Effector CD4-positive, alpha-beta T cell (primary cell): Measurements from ENCODE around the gene FBXW8.
A peak's percentile ranks its signal among the peaks of the same experiment; 100 is the strongest.

Experiments
- DNase-seq: peaks from one replicate; pipeline ENCODE4 v3.0.0-alpha.2; 2020
- total RNA-seq: gene quantifications from one replicate; lab custom pipeline; 2026; lab: John Stamatoyannopoulos, UW

Gene FBXW8, protein sequence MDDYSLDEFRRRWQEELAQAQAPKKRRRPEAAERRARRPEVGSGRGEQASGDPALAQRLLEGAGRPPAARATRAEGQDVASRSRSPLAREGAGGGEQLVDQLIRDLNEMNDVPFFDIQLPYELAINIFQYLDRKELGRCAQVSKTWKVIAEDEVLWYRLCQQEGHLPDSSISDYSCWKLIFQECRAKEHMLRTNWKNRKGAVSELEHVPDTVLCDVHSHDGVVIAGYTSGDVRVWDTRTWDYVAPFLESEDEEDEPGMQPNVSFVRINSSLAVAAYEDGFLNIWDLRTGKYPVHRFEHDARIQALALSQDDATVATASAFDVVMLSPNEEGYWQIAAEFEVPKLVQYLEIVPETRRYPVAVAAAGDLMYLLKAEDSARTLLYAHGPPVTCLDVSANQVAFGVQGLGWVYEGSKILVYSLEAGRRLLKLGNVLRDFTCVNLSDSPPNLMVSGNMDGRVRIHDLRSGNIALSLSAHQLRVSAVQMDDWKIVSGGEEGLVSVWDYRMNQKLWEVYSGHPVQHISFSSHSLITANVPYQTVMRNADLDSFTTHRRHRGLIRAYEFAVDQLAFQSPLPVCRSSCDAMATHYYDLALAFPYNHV
- 13.9 reads per million, percentile 39 among the genes with 10 or more reads in this experiment for total RNA-seq

DNA sequence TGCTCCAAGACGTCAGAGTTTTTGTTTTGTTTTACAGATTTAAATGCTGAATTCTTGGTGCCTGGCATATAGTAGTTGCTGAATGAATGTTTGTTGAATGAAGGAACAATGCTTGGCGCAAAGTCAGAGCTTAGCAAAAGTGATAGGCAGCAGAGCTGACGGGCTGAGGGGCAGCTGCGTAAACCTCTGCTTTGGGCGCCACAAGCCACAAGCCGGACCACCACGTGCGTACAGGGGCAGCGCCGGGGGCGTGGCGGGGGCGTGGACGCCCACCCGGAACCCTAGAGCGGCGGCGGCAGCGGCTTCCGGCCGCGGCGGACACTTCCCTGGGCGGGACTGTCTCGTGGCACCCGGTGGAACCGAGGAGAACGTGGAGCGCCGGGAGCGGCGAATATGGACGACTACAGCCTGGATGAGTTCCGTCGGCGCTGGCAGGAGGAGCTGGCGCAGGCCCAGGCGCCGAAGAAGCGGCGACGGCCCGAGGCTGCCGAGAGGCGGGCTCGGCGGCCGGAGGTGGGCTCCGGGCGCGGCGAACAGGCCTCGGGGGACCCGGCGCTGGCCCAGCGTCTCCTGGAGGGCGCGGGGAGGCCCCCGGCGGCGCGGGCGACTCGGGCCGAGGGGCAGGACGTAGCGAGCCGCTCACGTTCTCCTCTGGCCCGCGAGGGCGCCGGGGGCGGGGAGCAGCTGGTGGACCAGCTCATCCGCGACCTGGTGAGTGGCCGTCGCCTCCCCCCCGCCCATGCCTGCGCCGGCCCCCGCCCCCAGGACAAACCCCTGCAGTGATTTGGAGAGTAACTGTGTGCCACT lies at the start of gene FBXW8:
TSS of gene FBXW8 (plus strand) at position 306 of the 807 bp plus-strand sequence. CDS start at position 394, 88 bp downstream.
- DNase-seq, result peak; percentile 31

DNA sequence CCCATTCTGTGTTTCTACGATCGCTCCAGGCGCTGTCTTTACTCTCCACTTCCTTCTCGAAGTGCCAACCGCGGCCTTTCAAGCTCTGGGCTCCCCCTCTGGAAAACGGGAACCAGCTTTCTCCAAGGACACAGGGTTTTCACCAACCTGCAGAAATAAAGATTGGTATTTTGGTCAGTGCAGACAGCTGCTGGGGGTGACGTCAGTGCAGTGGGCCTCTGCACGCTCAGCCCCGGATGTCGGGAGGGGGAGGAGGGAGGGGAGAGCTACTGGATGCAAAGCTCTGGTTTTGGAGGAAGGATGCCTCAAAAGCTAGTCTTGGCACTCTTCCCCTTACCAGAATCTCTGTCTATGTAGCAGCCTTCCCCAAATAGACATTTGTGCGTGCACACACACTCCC lies 49.4 kb upstream of the FBXW8 start:
- no peak for DNase-seq

DNA sequence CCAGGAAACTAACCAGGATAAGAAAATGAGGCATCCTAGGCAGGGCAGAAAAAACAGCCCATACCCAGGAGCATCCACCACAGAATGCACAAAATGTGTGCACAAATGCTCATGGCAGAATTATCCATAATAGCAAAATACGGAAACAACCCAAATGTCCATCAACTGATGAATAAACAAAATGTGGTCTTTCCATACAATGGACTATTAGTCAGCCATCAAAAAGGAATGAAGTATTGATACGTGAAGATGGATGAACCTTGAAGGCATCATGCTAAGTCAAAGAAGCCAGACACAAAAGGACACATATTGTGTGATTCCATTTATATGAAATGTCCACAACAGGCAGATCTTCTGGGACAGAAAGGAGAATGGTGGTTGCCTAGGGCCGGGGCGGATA lies 48.6 kb upstream of the FBXW8 start:
- no peak for DNase-seq

DNA sequence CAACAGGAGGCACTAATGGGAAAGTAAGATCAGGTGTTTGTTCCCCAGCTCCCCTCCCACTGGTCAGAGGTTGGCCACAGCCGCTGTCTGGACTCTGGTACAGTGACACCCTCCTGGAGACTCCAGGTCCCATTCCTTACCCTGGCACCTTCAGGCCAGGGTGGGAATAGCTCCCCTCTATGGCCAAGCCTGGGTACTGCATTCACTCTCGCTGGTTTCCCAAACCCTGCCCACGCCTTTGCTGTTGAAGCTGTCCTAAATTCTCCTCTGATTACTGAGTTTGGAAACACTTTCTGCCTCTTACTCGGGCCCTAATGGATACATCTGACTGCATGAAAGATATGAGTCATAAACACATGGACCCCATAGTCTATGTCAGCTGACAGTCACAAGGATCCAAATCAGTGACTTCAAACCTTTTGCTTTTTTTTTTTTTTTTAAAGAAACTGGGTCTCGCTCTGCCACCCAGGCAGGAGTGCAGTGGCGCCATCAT lies 47.4 kb upstream of the FBXW8 start:
- no peak for DNase-seq

DNA sequence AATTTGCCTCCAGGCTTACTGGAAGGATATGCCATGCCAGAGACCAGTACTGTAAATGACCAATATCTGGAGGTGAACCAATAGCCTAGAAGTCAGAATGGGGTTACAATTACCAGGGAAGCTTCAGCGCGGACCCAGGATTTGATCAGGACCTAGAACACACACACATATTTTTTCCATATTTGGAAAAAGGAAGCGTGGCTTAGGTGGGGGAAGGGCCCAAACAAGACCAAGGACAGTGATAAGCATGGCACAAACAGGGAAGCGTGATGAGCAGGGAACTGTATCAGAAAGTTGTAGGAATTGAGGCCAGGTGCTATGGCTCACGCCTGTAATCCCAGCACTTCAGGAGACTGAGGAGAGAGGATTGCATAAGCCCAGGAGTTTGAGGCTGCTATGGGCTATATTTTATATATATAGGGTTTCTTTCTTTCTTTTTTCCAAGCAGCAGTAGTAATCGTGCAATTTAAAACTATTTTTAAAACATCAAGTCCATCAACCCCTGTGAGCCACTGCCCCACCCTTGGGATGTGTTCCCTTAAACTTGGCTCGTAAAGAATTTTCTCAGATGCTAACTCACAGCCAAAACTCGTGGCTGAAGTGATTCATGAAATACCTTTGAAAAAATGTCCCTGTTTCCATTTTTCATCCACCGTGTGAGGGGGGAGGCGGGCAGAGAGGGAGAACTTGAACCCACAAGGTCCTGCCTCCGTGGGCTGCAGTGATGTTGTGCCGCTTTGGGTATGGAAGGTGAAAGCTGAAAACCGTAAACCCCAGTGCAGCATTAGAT lies 46.2 kb upstream of the FBXW8 start:
- no peak for DNase-seq

DNA sequence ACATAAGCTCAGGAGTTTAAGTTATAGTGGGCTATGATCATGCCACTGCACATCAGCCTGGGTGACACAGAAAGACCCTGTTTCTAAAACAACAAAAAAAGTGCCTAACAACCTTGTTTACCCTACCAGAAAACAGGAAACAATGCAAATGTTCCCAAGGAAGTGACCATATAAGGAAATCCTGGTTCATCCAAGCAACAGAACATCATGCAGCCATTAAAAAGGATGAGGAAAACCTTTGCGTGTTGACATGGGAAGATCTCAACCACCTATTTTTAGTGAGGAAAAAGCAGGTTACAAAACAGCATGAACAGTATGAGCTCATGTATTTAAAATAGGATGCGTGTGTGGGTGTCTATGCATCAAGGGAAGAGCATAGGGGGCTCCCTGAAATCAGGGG lies 43.2 kb upstream of the FBXW8 start:
- no peak for DNase-seq

DNA sequence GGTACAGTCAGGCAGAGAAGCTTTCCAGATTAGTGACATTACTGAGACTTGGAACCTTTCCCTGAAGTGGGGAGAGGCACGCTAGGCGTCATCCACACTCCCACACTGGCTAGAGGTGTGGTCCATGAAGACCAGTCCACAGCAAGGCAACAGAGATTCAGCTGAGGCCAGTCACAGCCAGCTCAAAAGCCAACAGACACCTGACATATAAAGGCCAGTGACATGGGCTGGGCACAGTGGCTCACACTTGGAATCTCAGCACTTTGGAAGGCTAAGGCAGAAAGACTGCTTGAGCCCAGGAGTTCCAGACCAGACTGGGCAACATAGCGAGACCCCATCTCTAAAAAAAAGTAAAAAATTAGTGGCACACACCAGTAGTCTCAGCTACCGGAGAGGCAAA lies 40.4 kb upstream of the FBXW8 start:
- DNase-seq, result no peak

DNA sequence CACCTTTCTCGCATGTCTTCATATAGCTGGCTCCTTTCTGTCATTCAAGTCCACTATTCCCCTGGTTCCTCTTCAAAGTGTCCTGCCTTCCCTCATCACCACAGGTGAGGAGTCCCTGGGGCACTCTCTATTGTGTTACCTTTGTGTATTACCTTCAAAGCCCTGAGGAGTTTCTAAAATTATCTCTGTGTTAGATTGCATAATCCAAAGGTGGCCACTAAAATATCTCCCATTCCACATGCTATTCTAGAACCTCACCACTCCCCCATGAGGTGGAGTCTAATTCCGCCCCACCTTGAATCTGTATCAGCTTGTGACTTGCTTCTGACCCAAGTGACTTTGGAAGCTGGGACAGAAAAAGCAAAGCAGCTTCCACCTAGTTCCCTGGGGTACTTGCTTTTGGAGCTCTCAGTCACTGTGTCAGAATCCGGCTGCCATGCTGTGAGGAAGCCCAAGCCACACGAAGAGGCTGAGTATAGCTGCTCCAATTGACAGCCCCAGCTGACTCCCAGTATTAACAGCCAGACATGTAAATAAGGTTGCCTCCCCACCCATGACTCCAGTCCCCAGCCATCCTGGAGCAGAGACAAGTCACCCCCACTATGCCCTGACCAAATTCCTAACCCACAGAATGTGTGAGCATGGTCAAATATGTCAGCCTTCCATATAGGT lies 36.3 kb upstream of the FBXW8 start:
- DNase-seq, result no peak

DNA sequence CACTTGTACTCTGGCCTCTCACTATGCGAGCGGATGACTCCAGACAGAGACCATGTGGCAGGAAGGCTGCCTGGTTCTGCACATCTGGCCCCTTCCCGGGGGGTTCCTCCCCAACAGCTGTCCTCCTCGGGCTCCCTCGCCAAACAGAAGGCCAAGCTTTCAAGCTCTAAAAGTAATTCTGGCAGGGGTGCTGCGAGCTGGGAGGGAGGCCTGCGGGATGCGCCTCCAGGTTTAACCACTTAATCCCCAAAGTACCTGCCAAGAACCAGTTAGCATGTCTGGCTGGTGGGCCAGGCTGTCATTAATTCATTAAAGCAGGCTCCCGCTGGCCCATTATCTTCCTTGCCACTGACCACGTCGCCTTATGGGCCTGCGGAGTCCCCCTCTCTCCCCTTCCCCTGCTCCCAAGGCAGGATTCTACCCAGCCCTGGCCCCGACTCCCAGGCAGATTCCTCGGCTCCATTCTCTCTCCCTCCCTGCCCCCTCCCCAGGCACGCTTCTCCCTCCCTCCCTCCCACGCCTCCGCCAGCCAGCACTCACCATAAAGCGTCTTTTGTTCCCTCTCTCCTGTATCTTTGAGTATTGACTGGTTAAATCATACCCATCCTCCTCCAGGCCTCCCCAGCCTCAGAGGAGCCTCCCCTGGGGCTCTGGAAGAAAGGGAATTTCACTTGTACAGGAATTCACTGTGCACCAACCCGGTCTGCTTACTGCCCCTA lies 34.4 kb upstream of the FBXW8 start:
- no peak for DNase-seq

DNA sequence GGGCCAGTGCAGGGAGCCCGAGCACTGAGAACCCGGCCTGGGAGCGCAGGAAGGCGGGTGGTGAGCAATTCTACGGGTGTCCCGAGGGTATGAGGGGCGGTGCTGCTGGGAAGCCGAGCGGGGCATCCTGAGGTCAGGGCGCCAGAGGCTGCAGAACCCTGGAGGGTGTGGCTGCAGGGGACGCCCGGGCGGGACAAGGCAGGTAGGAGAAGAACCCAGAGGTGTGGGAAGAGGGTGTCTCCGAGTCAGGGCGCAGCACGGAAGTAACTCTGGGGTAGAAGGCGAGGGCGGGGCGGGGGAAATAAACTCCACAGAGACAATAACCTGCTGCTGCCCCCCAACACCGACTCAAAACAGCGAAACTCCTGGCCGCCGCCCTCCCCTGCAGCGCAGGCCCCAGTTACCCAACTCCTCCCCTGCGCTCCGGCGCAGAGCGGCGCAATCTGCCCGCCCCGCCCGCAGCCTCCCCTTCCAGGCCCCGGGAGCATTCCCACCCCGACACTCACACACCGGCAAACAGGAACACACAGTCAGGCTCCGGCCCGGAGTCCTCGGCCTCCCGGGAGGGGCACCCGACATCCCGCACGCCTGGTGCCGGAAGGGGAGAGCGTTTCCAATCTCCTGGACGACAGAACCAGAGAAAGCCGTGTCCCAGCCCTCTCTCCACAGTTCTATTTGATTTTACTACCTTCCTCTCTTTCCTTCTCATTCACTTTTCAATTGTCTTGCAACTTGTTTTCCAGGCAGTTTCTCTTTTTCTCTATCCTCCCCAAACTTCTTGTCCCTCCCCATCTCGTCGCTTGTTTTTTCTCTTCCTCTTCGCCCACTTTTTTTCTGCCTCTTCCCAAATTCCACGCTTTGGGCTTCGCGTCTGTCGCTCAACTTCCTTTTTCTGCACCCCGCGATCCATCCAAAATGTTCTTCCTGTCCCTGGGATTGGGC lies 31.9 kb upstream of the FBXW8 start:
- DNase-seq, result no peak

DNA sequence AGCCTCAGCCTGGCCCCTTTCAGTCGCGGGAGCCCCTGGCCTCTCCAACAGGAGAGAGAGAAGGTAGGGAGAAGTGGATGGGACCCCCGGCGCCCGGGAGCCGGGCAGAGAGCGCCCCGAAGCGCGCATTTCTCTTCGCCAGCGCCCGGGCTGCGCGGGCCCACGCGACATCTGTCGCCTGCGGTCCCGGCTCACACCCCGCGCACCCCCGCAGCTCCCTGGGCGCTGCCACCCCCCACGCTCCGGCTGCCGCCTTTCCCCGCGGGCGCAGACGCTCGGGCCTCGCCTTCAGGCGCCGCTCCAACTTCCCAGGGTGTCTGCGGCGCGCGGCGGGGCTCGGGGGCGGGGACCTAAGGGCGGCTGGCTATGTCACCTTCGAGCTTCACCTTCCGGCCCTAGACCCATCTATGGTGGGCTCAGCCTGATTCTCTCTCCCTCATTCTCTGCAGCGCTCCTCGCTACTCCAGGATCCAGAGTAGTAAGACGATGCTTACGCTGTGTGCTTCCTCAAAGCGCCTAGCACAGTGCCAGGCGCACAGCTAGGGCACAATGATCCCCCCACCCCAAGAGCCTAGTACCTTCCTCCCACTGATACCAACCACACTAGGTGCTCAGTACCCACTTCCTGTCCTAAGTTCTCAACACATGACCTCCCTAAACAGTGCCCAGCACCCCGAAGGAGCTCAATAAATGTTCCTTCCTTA lies 31.1 kb upstream of the FBXW8 start:
- no peak for DNase-seq

DNA sequence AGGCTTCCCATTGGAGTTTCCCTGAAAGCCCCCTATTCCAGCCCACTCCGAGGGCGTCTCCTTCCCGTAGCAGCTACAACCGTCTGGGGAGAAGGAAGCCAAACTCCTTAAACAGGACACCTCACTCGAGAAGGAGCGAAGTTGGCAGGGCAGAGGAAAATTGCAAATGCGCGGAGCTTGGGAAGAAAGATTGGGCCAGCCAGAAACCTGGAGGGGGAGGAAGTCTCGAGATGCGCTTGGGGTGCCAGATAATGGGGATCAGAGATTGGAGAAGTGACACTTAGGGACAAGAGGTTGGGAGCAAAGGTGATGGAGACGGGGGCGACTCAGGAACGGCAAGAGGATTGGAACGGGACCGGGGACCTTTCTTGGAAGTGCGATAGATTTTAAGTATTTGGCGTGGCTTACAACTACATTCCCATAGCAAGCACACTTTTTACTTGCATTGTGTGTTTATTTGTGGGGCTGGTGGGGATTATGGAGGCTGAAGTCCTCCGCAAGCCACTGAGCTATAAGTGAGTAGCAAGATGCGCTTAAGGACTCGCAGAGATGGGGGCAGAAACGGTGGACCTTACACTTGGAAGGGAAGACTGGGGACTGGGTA lies 30.4 kb upstream of the FBXW8 start:
- no peak for DNase-seq

DNA sequence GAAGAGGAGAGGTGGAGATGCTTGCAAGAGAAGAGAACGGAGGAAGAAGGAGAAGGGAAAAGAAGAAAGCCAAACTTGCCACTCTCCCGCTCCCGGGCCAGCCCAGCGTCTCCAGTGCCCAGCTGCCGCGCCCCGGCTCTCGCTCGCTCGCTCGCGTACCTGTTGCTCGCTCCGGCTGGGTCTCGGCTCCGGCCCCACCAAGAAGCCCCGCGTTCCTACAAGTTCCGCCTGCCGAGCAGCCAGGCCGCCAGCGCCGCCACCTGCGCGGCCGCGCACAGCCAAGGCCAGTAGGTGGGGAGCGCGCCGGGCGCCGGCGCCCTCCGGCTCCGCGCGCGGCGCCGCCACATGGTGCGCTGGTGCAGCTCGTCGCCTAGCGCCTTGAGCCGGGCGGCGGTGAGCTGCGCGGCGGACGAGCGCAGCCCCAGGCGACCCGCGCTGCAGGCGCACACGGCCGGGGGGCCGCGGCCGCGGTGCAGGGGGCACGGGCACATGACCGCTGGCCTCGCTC lies 29.9 kb upstream of the FBXW8 start:
- no peak for DNase-seq

DNA sequence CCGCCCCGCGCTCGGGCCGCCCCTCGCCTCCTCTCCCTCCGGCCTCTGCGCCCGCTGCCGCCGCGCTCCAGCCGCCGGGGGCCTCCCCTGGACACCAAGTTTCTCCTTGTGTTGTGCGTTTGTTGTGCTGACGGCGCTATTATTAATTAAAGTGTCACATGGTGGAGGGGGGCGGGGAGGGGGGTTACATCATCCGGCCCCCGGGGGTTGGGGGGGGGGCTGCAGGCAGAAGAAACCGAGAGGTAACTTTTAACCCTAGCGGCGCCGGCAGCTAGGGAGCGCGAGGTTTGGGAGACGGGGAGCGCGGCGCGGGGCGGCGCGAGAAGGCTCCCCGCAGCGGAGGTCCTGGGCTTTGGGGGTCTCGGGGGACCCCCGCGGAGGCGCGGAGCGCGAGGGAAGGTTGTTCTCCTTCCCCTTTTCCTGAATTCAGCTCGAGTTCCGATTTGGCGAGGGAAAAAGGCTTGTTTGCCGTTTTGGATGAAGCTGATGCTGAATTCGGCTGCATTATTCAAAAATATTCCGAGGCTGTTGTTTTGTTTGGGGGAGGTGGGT lies 29.3 kb upstream of the FBXW8 start, which contains the start of gene HRK:
TSS of gene HRK (minus strand) at position 117 of the 552 bp plus-strand sequence. CDS start 134 bp downstream, outside the sequence.
- DNase-seq, result no peak

DNA sequence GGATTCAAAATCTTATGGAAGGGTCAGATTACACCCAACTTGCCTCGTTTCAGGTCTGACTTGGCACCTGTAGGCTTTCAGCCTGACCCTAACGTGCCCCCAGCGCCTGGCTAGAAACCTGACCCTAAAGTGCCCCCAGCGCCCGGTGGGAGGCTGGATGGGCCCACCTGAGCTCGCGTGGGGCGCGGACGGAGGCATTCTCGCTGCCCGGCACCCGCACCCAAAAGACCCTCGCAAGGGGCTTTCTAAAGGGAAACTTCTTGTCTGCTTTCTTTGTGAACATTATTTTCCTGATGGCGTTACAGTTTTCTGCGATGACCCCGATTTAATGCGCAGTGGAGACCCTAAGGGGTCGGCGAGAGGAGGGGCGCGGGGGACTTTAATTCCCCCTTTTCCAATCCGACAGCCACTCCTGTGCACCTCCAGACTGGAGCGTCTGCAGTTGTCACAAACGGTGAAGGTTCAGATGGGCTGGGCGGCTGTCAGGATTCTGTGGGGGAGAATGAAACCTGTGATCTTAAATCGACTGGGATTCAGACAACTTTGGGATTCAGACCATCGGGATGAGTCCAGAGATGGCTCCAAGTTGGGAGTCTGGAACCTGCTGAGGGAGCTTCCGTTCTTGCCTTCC lies 28.8 kb upstream of the FBXW8 start:
- DNase-seq, result no peak

DNA sequence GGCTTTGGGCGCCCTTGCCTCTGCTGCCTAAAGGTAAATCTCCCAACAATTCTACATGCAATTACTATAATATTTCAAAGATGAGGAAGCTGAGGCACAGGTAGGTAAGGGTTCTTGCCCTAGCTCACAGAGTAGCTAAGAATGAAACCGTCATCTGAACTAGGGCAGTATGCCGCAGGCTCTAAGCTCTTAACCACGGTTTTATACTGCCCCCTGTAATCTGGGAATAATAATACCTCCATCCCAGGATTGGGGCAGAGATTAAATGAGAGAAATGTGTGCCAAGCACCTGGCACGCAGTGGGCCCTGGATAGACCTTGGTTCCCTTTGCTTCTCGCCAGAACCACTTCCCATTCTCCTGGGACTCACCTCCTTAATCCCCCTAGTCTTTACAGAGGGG lies 28.0 kb upstream of the FBXW8 start:
- DNase-seq, result no peak

DNA sequence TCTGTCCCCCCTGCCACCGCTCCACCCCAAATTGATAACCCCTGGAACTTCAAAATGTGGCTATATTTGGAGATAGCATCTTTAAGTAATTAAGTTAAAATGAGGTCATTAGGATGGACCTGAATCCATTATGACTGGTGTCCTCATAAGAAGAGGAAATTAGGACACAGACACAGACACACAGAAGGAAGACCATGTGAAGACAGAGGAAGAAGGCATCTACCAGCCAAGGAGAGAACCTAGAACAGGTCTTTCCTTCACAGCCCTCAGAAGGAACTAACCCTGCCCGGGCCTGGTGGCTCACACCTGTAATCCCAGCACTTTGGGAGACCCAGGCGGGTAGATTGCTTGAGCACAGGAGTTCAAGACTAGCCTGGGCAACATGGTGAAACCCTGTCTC lies 25.9 kb upstream of the FBXW8 start:
- no peak for DNase-seq

DNA sequence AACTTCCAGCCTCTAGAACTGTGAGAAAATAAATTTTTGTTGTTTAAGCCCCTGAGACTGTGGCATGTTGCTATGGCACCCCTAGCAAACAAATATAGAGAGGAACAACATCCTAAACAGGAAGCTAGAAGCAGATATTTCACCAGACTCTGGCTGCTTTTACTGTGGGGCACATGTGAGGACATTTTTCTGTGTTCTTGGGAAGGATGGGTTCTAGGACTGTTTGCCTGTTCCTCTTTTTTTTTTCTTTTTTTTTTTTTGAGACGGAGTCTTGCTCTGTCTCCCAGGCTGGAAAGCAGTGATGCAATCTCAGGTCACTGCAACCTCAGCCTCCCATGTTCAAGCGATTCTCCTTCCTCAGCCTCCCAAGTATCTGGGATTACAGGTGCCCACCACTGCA lies 25.3 kb upstream of the FBXW8 start:
- no peak for DNase-seq
